ENCODE measurements around the gene TPCN2.

TPCN2 gene

DNA sequence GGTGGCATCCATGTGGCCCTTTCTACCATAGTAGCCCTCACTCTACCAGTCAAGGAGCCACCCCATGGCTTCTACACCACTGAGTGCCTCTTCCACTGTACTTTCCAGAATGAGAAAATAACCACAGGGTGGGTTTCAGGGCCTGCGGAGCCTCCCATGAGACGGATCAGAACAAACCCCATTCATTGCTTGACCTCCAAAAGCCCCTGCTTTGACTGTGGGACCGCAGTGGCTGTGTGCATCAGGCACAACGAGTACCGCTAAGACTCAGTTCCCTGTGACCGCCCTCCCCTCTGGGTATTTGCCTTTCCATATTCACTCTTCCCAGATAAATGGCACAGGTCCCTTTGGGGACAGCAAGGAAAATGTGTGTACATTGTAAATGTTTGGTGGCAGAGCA lies 24.2 kb upstream of the TPCN2 start:
- H3K27ac ChIP-seq (ENCODE audit: low read depth, low read length) = no peak overlapping the region
- no peaks in the 10 kb centered on the region for H3K9me3 ChIP-seq (ENCODE audit: control insufficient read depth, insufficient read depth, low read length)
- H3K4me3 ChIP-seq (ENCODE audit: low read depth, low read length) = no peak overlapping the region
- H3K36me3 ChIP-seq (ENCODE audit: control insufficient read depth, insufficient read depth, low read length) = no peaks in the 10 kb centered on the region
- no peaks in the 10 kb centered on the region for H3K27me3 ChIP-seq (ENCODE audit: control insufficient read depth, insufficient read depth, low read length)
- H3K9ac ChIP-seq (ENCODE audit: low read depth, low read length) = no peak overlapping the region
- H3K4me1 ChIP-seq (ENCODE audit: control insufficient read depth, insufficient read depth, low read length) = no peaks in the 10 kb centered on the region

DNA sequence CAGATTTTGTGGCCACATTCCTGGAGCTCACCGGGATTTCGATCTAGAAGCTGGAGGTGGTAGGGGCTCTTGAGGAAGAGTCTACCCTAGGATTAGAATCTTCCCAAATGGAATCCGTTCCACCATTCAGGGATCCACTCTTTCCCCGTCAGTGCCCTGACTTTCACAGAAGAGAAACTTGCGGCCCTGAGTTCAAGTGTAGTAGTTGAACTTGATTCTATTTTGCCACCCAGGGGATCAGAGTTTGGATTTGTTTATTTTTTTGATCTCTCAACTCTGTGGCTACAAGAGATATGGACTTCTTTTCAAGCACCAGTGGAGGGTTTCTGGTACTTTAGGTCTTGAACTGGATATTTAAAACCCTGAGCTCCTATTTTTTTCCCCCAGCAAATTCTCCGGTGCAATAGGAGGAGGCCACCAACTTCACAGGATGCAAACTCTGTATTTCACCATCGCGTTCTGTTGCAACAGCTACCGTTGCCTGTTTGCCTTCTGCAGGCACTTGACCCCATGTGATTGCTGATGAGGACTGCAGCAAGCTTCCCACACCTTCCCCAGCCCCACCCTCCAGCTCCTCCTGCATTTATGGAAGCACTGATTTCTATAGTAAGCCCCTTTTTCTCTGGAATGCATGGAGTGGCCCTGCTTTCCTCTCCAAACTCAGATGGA lies 20.9 kb upstream of the TPCN2 start:
- Histone ChIP-seq H3K27ac (ENCODE audit: low read depth, low read length) (no peak overlapping the region), H3K4me3 (ENCODE audit: low read depth, low read length) (no peak overlapping the region), H3K27me3 (ENCODE audit: control insufficient read depth, insufficient read depth, low read length) (no peaks in the 10 kb centered on the region), H3K4me1 (ENCODE audit: control insufficient read depth, insufficient read depth, low read length) (no peaks in the 10 kb centered on the region; the same call in 1 of the 2 replicates), H3K9ac (ENCODE audit: low read depth, low read length) (no peak overlapping the region), H3K36me3 (ENCODE audit: control insufficient read depth, insufficient read depth, low read length) (no peaks in the 10 kb centered on the region), H3K9me3 (ENCODE audit: control insufficient read depth, insufficient read depth, low read length) (no peaks in the 10 kb centered on the region)

DNA sequence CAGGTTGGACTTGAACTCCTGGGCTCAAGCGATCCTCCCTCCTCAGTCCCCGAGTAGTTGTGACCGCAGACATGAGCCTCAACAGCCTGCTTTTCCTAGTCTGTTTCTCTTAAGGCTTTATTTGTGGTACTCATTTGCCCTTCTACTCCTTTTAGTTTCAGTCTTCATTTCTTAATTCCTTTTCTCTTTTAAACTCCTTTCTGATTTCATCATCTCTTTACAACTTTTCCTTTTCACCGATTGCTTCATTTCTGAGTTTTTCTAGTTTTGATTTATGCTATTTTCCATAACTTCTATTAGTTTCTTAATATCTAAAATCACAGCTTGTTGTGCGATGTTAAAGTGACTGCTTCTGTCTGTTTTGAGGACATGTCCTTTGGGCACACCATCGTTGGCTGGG lies 18.4 kb upstream of the TPCN2 start:
- Histone ChIP-seq H3K9ac (ENCODE audit: low read depth, low read length) (no peak overlapping the region), H3K4me3 (ENCODE audit: low read depth, low read length) (no peak overlapping the region), H3K4me1 (ENCODE audit: control insufficient read depth, insufficient read depth, low read length) (no peaks in the 10 kb centered on the region; the same call in 1 of the 2 replicates), H3K36me3 (ENCODE audit: control insufficient read depth, insufficient read depth, low read length) (no peaks in the 10 kb centered on the region), H3K27ac (ENCODE audit: low read depth, low read length) (no peak overlapping the region), H3K9me3 (ENCODE audit: control insufficient read depth, insufficient read depth, low read length) (no peaks in the 10 kb centered on the region), H3K27me3 (ENCODE audit: control insufficient read depth, insufficient read depth, low read length) (no peaks in the 10 kb centered on the region)

DNA sequence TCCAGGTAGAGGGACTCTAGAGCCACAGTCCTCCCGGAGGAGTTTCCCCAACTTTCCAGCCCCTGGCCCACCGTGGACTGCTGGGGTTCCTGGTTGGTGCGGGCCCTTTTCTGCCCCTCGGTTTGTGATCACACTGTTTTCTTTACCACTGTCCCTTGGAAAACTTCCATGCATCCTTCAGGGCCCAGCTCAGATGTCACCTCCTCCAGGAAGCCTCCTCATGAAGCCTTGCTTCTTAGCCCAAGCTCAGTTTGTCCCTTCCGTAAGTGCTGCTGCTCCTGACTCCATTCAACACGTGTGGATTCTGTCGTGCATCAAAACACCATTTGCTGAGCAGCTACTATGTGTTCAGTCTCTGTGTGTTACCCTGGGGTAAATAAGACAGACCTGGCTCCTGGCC lies 15.9 kb upstream of the TPCN2 start:
- H3K27me3 ChIP-seq (ENCODE audit: control insufficient read depth, insufficient read depth, low read length) = no peaks in the 10 kb centered on the region
- no peak overlapping the region for H3K9ac ChIP-seq (ENCODE audit: low read depth, low read length)

DNA sequence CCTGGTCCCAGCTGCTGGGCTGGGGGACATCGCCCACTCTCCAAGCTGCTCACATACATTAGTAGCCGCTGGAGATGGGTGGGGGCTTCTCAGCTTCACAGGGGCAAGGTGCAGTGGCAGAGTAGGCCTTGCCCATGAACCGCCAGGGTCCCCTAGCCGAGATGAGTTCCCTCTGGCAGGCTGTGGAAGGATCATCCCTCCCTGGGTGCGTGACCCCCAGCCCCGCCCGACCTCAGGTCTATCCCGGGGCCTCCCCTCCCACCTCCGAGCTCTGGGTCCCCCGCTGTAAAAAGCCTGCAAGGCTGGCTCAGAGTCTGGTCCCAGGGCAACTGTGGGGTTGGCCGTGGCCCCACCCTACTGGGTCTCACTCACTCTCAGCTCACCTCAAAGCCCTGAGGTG lies 15.3 kb upstream of the TPCN2 start:
- Histone ChIP-seq H3K9me3 (ENCODE audit: control insufficient read depth, insufficient read depth, low read length) (no peaks in the 10 kb centered on the region), H3K36me3 (ENCODE audit: control insufficient read depth, insufficient read depth, low read length) (no peaks in the 10 kb centered on the region), H3K27ac (ENCODE audit: low read depth, low read length) (no peak overlapping the region), H3K27me3 (ENCODE audit: control insufficient read depth, insufficient read depth, low read length) (no peaks in the 10 kb centered on the region), H3K4me3 (ENCODE audit: low read depth, low read length) (no peak overlapping the region), H3K9ac (ENCODE audit: low read depth, low read length) (no peak overlapping the region), H3K4me1 (ENCODE audit: control insufficient read depth, insufficient read depth, low read length) (no peaks in the 10 kb centered on the region; the same call in 1 of the 2 replicates)

More for the DNA sequence above, 15.9 kb upstream of the TPCN2 start:
- H3K4me3 ChIP-seq (ENCODE audit: low read depth, low read length) = no peak overlapping the region
- H3K4me1 ChIP-seq (ENCODE audit: control insufficient read depth, insufficient read depth, low read length) = no peaks in the 10 kb centered on the region; the same call in 1 of the 2 replicates
- H3K9me3 ChIP-seq (ENCODE audit: control insufficient read depth, insufficient read depth, low read length) = no peaks in the 10 kb centered on the region
- H3K36me3 ChIP-seq (ENCODE audit: control insufficient read depth, insufficient read depth, low read length) = no peaks in the 10 kb centered on the region
- no peak overlapping the region for H3K27ac ChIP-seq (ENCODE audit: low read depth, low read length)

DNA sequence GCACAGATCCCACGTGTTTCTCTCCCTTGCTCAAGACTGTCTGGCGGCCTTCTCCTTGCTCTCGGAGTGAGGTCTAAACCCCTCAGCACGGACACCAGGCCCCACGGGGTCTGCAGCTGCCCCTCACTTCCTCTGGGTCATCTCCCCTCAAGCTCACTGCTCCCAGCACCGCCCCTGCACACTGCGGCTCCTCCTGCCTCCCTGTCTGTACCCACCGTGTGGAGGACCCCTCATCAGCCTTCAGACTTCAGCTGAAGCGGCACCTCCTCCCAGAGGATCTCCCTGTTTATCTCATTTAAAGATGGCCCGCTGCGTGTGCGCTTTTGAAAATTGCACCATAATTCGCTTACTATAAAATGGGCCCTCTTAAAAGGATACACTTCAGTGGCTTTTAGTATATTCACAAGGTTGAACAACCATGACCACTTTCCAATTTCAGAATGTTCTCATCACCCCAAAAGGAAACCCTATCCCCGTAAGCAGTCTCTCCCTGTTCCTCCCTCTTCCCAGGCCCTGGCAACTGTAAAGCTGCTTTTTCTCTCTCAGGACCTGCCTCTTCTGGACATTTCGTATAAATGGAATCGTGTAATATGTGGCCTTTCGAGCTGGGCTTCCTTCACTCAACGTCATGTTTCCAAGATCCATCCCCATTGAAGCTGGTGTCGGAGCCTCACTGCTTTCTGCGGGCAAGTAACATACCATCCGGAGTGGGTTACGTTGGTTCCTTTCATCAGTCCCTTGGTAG lies 14.4 kb upstream of the TPCN2 start:
- H3K4me1 ChIP-seq (ENCODE audit: control insufficient read depth, insufficient read depth, low read length) = no peaks in the 10 kb centered on the region; the same call in 1 of the 2 replicates
- no peak overlapping the region for H3K9ac ChIP-seq (ENCODE audit: low read depth, low read length)
- H3K27ac ChIP-seq (ENCODE audit: low read depth, low read length) = no peak overlapping the region
- H3K4me3 ChIP-seq (ENCODE audit: low read depth, low read length) = no peak overlapping the region
- H3K27me3 ChIP-seq (ENCODE audit: control insufficient read depth, insufficient read depth, low read length) = no peaks in the 10 kb centered on the region
- no peaks in the 10 kb centered on the region for H3K36me3 ChIP-seq (ENCODE audit: control insufficient read depth, insufficient read depth, low read length)
- no peaks in the 10 kb centered on the region for H3K9me3 ChIP-seq (ENCODE audit: control insufficient read depth, insufficient read depth, low read length)

DNA sequence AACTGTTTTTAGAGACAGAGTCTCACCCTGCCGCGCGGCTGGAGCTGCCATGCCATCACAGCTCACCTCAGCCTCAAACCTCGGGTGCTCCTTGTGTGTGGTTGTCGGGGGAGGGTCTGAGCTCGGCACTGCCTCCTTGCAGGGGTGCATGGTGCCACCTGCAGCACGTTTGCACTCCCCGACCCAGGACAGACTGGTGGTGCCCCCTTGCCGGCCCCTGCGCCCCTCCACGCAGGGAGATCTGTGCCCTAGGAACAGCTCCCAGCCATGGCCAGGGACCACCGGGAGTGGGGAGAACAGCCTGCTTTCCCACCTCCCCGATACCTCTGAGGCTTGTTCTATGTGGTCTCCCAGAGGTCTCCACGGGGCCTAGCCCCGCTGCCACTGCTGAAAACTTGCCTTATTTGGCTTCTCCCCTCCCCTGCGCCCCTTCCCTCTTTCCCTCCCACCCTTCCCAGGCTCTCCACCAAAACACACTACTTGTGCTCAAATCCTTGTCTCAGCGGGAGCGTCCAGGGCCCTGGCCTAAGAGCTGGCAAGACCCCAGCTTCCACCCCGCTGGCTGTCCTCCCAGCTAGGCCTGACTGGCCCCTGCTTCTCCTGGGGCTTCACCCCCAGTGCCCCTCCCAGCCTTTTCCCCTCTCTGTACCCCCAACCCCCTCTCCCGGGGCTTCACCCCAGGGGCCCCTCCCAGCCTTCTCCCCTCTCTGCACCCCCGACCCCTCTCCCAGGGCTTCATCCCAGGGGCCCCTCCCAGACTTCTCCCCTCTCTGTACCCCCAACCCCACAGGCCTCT lies 13.4 kb upstream of the TPCN2 start:
- no peaks in the 10 kb centered on the region for H3K27me3 ChIP-seq (ENCODE audit: control insufficient read depth, insufficient read depth, low read length)
- no peak overlapping the region for H3K4me3 ChIP-seq (ENCODE audit: low read depth, low read length)
- H3K9me3 ChIP-seq (ENCODE audit: control insufficient read depth, insufficient read depth, low read length) = no peaks in the 10 kb centered on the region
- no peak overlapping the region for H3K9ac ChIP-seq (ENCODE audit: low read depth, low read length)
- H3K27ac ChIP-seq (ENCODE audit: low read depth, low read length) = no peak overlapping the region
- no peaks in the 10 kb centered on the region for H3K36me3 ChIP-seq (ENCODE audit: control insufficient read depth, insufficient read depth, low read length)
- H3K4me1 ChIP-seq (ENCODE audit: control insufficient read depth, insufficient read depth, low read length) = no peaks in the 10 kb centered on the region; the same call in 1 of the 2 replicates

DNA sequence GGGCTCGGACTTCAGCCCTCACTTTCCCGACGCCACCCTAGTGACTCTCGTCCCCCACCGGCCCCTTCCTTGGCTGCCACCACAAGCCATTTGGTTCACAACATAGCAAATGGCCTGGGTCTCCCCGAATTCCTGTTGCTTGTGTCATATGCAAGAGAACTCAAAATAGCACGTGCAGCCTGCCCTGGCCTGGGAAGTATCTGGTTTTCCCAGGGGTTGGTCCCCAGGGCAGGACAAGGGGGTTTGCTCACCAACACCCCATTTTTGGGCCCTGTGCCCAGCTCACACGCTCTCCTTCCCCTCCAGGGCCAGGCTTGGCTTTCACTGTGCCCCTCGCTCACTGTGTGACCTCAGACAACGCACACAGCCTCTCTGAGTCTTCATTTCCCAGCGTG lies 12.8 kb upstream of the TPCN2 start:
- H3K27me3 ChIP-seq (ENCODE audit: control insufficient read depth, insufficient read depth, low read length) = no peaks in the 10 kb centered on the region
- H3K4me1 ChIP-seq (ENCODE audit: control insufficient read depth, insufficient read depth, low read length) = 0 out of 2 replicates have a peak, but pooled peaks cover 2% of the 10 kb centered on the region
- no peak overlapping the region for H3K27ac ChIP-seq (ENCODE audit: low read depth, low read length)
- H3K4me3 ChIP-seq (ENCODE audit: low read depth, low read length) = no peak overlapping the region
- no peaks in the 10 kb centered on the region for H3K36me3 ChIP-seq (ENCODE audit: control insufficient read depth, insufficient read depth, low read length)
- no peaks in the 10 kb centered on the region for H3K9me3 ChIP-seq (ENCODE audit: control insufficient read depth, insufficient read depth, low read length)
- no peak overlapping the region for H3K9ac ChIP-seq (ENCODE audit: low read depth, low read length)

DNA sequence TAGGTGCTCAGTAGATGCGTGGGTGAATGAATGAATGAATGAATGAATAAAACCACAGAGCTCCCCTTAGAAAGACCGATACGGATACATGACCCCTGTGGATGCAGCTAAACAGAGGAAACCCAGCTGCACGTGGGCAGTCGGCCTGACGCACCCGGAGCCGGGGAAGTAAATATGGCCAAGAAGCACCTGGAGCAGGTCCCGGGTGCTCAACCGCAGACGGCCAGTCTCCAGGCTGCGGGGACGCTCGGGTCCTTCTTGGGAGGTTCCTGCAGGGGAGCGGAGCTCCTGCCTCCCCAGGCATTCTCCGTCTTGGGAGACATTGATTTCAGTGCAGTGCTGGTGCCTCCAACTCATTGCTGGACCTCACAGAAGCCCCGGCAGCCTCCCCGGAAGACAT lies 11.7 kb upstream of the TPCN2 start:
- Histone ChIP-seq H3K4me1 (ENCODE audit: control insufficient read depth, insufficient read depth, low read length) (peaks cover 11% of the 10 kb centered on the region; the same call in 1 of the 2 replicates), H3K27ac (ENCODE audit: low read depth, low read length) (no peak overlapping the region), H3K9me3 (ENCODE audit: control insufficient read depth, insufficient read depth, low read length) (no peaks in the 10 kb centered on the region), H3K4me3 (ENCODE audit: low read depth, low read length) (no peak overlapping the region), H3K9ac (ENCODE audit: low read depth, low read length) (no peak overlapping the region), H3K36me3 (ENCODE audit: control insufficient read depth, insufficient read depth, low read length) (no peaks in the 10 kb centered on the region), H3K27me3 (ENCODE audit: control insufficient read depth, insufficient read depth, low read length) (no peaks in the 10 kb centered on the region)

DNA sequence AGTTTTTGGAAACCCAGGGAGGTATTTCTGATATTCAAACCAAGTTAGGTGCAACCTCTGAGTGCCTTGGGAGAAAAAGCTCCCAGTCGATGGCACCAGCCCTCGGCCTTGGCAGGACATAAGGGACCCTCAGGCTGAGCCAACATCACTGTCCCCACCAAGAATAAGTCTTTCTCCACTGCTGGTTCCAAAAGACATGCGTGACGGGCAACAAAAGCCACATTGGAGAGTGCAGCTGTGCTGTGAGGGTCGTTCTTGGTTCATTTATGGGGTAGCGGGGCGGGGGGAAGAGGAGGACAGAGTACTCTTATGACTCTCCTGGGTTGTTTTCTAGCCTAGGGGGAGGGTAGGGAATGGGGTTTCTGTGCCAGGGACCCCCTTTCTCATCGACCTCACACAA lies 11.2 kb upstream of the TPCN2 start:
- no peak overlapping the region for H3K9ac ChIP-seq (ENCODE audit: low read depth, low read length)
- H3K27ac ChIP-seq (ENCODE audit: low read depth, low read length) = no peak overlapping the region
- H3K9me3 ChIP-seq (ENCODE audit: control insufficient read depth, insufficient read depth, low read length) = no peaks in the 10 kb centered on the region
- no peaks in the 10 kb centered on the region for H3K27me3 ChIP-seq (ENCODE audit: control insufficient read depth, insufficient read depth, low read length)
- H3K4me1 ChIP-seq (ENCODE audit: control insufficient read depth, insufficient read depth, low read length) = peaks cover 11% of the 10 kb centered on the region; the same call in 1 of the 2 replicates
- no peak overlapping the region for H3K4me3 ChIP-seq (ENCODE audit: low read depth, low read length)
- no peaks in the 10 kb centered on the region for H3K36me3 ChIP-seq (ENCODE audit: control insufficient read depth, insufficient read depth, low read length)

DNA sequence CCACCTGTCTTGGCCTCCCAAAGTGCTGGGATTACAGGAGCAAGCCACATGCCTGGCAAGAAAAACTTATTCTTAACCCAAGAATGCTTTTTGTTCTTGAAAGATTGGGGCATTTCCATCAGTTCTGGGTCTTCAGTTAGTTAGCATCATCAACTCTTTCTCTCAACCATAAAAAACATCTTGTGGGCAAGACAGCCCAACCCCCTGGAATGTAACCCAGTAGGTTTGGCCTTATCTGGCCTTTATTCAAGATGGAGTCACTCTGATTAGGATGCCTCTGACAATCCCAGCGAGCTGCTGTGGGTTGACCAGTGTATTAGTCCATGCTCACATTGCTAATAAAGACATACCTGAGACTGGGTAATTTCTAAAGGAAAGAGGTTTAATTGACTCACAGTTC lies 9.2 kb upstream of the TPCN2 start:
- H3K27ac ChIP-seq (ENCODE audit: low read depth, low read length) = no peak overlapping the region
- peaks cover 16% of the 10 kb centered on the region for H3K4me1 ChIP-seq (ENCODE audit: control insufficient read depth, insufficient read depth, low read length)
- H3K27me3 ChIP-seq (ENCODE audit: control insufficient read depth, insufficient read depth, low read length) = no peaks in the 10 kb centered on the region
- H3K9me3 ChIP-seq (ENCODE audit: control insufficient read depth, insufficient read depth, low read length) = no peaks in the 10 kb centered on the region
- no peak overlapping the region for H3K4me3 ChIP-seq (ENCODE audit: low read depth, low read length)
- no peak overlapping the region for H3K9ac ChIP-seq (ENCODE audit: low read depth, low read length)
- no peaks in the 10 kb centered on the region for H3K36me3 ChIP-seq (ENCODE audit: control insufficient read depth, insufficient read depth, low read length)
